ENCODE results near the gene THSD4.
"Not testable (repeated sequence)": the region's sequence is repeated elsewhere in the genome, so short reads cannot be mapped to it uniquely, and the experiment has no call there.

The THSD4 gene

GRCh38 chr15:71718116-71718910 lies 603.0 kb downstream of the THSD4 start:
- Histone ChIP-seq H3K27me3 (ENCODE audit: insufficient read depth, poor library complexity, severe bottlenecking) (no peaks in the 10 kb centered on the region), H3K4me3 (replicated peaks; ENCODE audit: insufficient read depth, low read length) (no peak overlapping the region), H3K27ac (replicated peaks) (no peak overlapping the region)
- no peak for TF ChIP-seq CTCF (IDR thresholded peaks at IDR 0.05; ENCODE audit: insufficient read depth, low read length)
- TF ChIP-seq GABPA (IDR thresholded peaks at IDR 0.05; ENCODE audit: low read depth) = no peak
- no peak for TF ChIP-seq POLR2AphosphoS5 (IDR thresholded peaks at IDR 0.05; ENCODE audit: low read depth)
- TF ChIP-seq REST (IDR thresholded peaks at IDR 0.05; ENCODE audit: insufficient replicate concordance, low read depth) = no peak
- no peak for TF ChIP-seq SPI1 (IDR thresholded peaks at IDR 0.05; ENCODE audit: borderline replicate concordance, low read depth)
- DNase-seq (ENCODE audit: low read depth in 1 of 2, low spot score in 1 of 2) = no peak

- no peaks in the 10 kb centered on the region for H3K27me3 ChIP-seq (ENCODE audit: insufficient read depth, poor library complexity, severe bottlenecking)
- no peak overlapping the region for H3K4me3 ChIP-seq (replicated peaks; ENCODE audit: insufficient read depth, low read length)
- TF ChIP-seq CTCF (IDR thresholded peaks at IDR 0.05; ENCODE audit: insufficient read depth, low read length) = no peak
- TF ChIP-seq REST (IDR thresholded peaks at IDR 0.05; ENCODE audit: insufficient replicate concordance, low read depth) = no peak
- no peak for TF ChIP-seq GABPA (IDR thresholded peaks at IDR 0.05; ENCODE audit: low read depth)
- TF ChIP-seq SPI1 (IDR thresholded peaks at IDR 0.05; ENCODE audit: borderline replicate concordance, low read depth) = no peak
- no peak for TF ChIP-seq POLR2AphosphoS5 (IDR thresholded peaks at IDR 0.05; ENCODE audit: low read depth)
- H3K27ac ChIP-seq (replicated peaks) = no peak overlapping the region
- no peak for DNase-seq (ENCODE audit: low read depth in 1 of 2, low spot score in 1 of 2)
Measured at GRCh38 chr15:71723344-71723743, 608.1 kb downstream of the THSD4 start.

- H3K27me3 ChIP-seq (ENCODE audit: insufficient read depth, poor library complexity, severe bottlenecking); H3K27ac ChIP-seq (replicated peaks): not testable (repeated sequence)
Measured at GRCh38 chr15:71725207-71725955, 610.1 kb downstream of the THSD4 start.

GRCh38 chr15:71728881-71729280 lies 613.6 kb downstream of the THSD4 start:
- Histone ChIP-seq H3K27me3 (ENCODE audit: insufficient read depth, poor library complexity, severe bottlenecking) (no peaks in the 10 kb centered on the region), H3K4me3 (replicated peaks; ENCODE audit: insufficient read depth, low read length) (no peak overlapping the region), H3K27ac (replicated peaks) (no peak overlapping the region)
- DNase-seq (ENCODE audit: low read depth in 1 of 2, low spot score in 1 of 2) = no peak
- TF ChIP-seq GABPA (IDR thresholded peaks at IDR 0.05; ENCODE audit: low read depth) = no peak
- TF ChIP-seq CTCF (IDR thresholded peaks at IDR 0.05; ENCODE audit: insufficient read depth, low read length) = no peak
- TF ChIP-seq SPI1 (IDR thresholded peaks at IDR 0.05; ENCODE audit: borderline replicate concordance, low read depth) = no peak
- no peak for TF ChIP-seq REST (IDR thresholded peaks at IDR 0.05; ENCODE audit: insufficient replicate concordance, low read depth)

More at GRCh38 chr15:71725207-71725955, 610.1 kb downstream of the THSD4 start:
- not testable (repeated sequence) for DNase-seq (ENCODE audit: low read depth in 1 of 2, low spot score in 1 of 2); H3K4me3 ChIP-seq (replicated peaks; ENCODE audit: insufficient read depth, low read length)

Measured in HL-60 (cell line).